ENCODE data around the gene ZNF217. TPM values are rescaled to one million over a fixed set of nuclear protein-coding genes. Genes with fewer than 3 reads are reported as not detected.

Gene ZNF217
- total RNA-seq, 1 experiment from 2014 or later = 45.6 TPM

GRCh38 chr20:53571555-53572286 lies 21.9 kb downstream of the ZNF217 start:
- intact Hi-C loops (cut with micrococcal nuclease) = loop anchor here (10.0 kb wide), 1 partner anchor 633 kb away; the partner anchor contains the start of gene PFDN4
- BruUV-seq (replicated peaks) = no TSS peak
- Histone ChIP-seq H3K9me3 (ENCODE audit: low read length) (no peaks in the 10 kb centered on the region), H3K79me2 (ENCODE audit: low read length) (peaks cover 95% of the 10 kb centered on the region), H2AFZ (ENCODE audit: low read length) (no peak overlapping the region), H3K4me2 (ENCODE audit: low read length) (no peak overlapping the region), H3K27me3 (ENCODE audit: low read length) (no peaks in the 10 kb centered on the region), H3K27ac (ENCODE audit: low read length) (no peak overlapping the region), H3K36me3 (ENCODE audit: low read depth, low read length) (peaks cover 86% of the 10 kb centered on the region), H3K4me1 (ENCODE audit: insufficient read depth, low read length) (no peaks in the 10 kb centered on the region), H3K4me3 (ENCODE audit: low read length) (no peak overlapping the region), H3F3A (ENCODE audit: low read length, unreplicated experiment) (no peaks in the 10 kb centered on the region), H3K9me2 (replicated peaks; ENCODE audit: low read length) (no peaks in the 10 kb centered on the region), H4K20me1 (ENCODE audit: low read length) (peaks cover 72% of the 10 kb centered on the region), H3K9ac (ENCODE audit: low read length) (no peak overlapping the region)
- ATAC-seq (no peak), DNase-seq (no peak)
- ChIA-PET POLR2A (ENCODE audit: unreplicated experiment) (interaction anchor here (0.7 kb wide), 1 partner anchor 384 kb away, joined by 3 read pairs; no protein-coding TSS in a partner anchor), CTCF (interaction anchor here (0.6 kb wide), 1 partner anchor 359 kb away, joined by 3 read pairs; no protein-coding TSS in a partner anchor)
- no peak for TF ChIP-seq EZH2phosphoT487 (IDR thresholded peaks at IDR 0.05; ENCODE audit: borderline replicate concordance, low read length)
- TF ChIP-seq EZH2 (IDR thresholded peaks at IDR 0.05; ENCODE audit: low read length, unreplicated experiment) = no peak
- TF ChIP-seq, protein P1, sequence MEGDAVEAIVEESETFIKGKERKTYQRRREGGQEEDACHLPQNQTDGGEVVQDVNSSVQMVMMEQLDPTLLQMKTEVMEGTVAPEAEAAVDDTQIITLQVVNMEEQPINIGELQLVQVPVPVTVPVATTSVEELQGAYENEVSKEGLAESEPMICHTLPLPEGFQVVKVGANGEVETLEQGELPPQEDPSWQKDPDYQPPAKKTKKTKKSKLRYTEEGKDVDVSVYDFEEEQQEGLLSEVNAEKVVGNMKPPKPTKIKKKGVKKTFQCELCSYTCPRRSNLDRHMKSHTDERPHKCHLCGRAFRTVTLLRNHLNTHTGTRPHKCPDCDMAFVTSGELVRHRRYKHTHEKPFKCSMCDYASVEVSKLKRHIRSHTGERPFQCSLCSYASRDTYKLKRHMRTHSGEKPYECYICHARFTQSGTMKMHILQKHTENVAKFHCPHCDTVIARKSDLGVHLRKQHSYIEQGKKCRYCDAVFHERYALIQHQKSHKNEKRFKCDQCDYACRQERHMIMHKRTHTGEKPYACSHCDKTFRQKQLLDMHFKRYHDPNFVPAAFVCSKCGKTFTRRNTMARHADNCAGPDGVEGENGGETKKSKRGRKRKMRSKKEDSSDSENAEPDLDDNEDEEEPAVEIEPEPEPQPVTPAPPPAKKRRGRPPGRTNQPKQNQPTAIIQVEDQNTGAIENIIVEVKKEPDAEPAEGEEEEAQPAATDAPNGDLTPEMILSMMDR (conservative IDR thresholded peaks at IDR 0.05; ENCODE audit: low read depth, low read length) = no peak

DNA sequence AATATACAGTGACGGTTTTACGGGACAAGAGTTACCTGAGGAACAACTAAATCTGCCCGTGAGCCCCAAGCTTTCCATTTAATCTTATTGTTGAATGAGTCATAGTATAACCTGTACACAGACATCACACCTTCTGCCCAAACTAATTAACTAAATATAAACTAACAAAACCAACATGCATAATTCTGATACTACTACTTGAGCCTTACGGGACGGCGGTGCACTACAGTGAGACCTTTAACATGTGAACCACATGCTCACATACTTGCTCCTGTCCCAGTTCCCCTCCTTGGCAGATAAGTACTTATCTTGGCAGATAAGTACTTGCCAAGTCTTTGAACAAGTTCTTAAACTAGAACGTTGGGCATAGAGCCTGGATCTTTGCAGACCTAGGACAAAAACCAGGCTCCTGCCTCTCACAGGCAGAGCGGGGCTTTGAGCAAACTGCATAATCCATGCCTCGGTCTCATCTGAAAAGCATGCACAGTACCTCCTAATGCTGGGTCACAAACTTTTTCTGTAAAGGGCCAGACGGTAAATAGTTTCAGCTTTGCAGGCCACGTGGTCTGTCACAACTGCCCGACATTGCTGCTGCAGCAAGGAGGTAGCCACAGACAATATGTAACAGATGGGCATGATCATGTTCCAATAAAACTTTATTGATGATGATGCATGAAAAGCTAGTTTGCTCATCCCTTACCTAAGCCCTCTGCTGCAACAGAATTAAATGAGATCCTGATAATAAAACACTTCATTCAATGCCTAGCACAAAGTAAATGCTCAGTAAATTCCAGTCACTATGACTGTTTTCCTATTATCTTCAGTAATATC lies 23.0 kb downstream of the ZNF217 start:
- no peaks in the 10 kb centered on the region for H3K4me1 ChIP-seq (ENCODE audit: insufficient read depth, low read length)
- H4K20me1 ChIP-seq (ENCODE audit: low read length) = peaks cover 61% of the 10 kb centered on the region
- no peaks in the 10 kb centered on the region for H3F3A ChIP-seq (ENCODE audit: low read length, unreplicated experiment)
- H3K4me3 ChIP-seq (ENCODE audit: low read length) = no peak overlapping the region
- no TSS peak for BruUV-seq (replicated peaks)
- H3K9me3 ChIP-seq (ENCODE audit: low read length) = no peaks in the 10 kb centered on the region
- TF ChIP-seq, protein P1 (conservative IDR thresholded peaks at IDR 0.05; ENCODE audit: low read depth, low read length) = no peak
- no peak for TF ChIP-seq EZH2 (IDR thresholded peaks at IDR 0.05; ENCODE audit: low read length, unreplicated experiment)
- TF ChIP-seq EZH2phosphoT487 (IDR thresholded peaks at IDR 0.05; ENCODE audit: borderline replicate concordance, low read length) = no peak
- no peaks in the 10 kb centered on the region for H3K9me2 ChIP-seq (replicated peaks; ENCODE audit: low read length)
- ChIA-PET POLR2A (ENCODE audit: unreplicated experiment) (no interaction called here), CTCF (no interaction called here)
- H3K36me3 ChIP-seq (ENCODE audit: low read depth, low read length) = peaks cover 85% of the 10 kb centered on the region
- peaks cover 84% of the 10 kb centered on the region for H3K79me2 ChIP-seq (ENCODE audit: low read length)
- no peak overlapping the region for H3K9ac ChIP-seq (ENCODE audit: low read length)
- intact Hi-C loops (cut with micrococcal nuclease) = loop anchor here (10.0 kb wide), 1 partner anchor 634 kb away; the partner anchor contains the start of gene PFDN4
- H3K27me3 ChIP-seq (ENCODE audit: low read length) = no peaks in the 10 kb centered on the region
- no peak for DNase-seq
- H3K27ac ChIP-seq (ENCODE audit: low read length) = no peak overlapping the region
- H3K4me2 ChIP-seq (ENCODE audit: low read length) = no peak overlapping the region
- no peak for ATAC-seq
- H2AFZ ChIP-seq (ENCODE audit: low read length) = no peak overlapping the region

Data from PC-3 (cell line).